ENCODE measurements around the gene PDE7B.

DNA sequence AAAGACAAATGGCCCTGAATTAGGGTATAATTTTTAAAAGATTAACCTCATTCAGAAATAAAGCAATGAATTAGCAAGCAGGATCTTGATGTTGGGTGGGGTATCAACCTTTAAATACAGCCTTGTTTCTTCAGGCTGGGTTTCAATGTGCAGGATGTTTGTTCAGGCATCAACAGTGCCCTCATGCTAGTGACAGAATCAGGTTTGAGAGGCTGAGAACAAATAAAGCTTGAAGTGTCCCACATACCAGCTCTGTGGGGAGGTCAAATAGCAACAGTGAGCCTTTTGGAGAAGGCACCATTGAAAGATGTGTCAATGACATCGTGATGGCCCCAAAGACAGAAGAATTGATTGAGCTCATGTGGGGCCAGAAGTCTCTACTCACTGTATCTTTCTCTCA, 330.4 kb downstream of the PDE7B start:
- no peak for TF ChIP-seq EZH2 (IDR thresholded peaks at IDR 0.05; ENCODE audit: borderline replicate concordance, low read length)
- TF ChIP-seq, protein P1, sequence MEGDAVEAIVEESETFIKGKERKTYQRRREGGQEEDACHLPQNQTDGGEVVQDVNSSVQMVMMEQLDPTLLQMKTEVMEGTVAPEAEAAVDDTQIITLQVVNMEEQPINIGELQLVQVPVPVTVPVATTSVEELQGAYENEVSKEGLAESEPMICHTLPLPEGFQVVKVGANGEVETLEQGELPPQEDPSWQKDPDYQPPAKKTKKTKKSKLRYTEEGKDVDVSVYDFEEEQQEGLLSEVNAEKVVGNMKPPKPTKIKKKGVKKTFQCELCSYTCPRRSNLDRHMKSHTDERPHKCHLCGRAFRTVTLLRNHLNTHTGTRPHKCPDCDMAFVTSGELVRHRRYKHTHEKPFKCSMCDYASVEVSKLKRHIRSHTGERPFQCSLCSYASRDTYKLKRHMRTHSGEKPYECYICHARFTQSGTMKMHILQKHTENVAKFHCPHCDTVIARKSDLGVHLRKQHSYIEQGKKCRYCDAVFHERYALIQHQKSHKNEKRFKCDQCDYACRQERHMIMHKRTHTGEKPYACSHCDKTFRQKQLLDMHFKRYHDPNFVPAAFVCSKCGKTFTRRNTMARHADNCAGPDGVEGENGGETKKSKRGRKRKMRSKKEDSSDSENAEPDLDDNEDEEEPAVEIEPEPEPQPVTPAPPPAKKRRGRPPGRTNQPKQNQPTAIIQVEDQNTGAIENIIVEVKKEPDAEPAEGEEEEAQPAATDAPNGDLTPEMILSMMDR (IDR thresholded peaks at IDR 0.05; ENCODE audit: low read length), result no peak

Measured in OCI-LY1 (cell line).